A673 (cell line): ENCODE data around the gene KHDC1L.

Experiments
- EZH2 ChIP-seq: fragments of 200-600 bp; sonication (generic); IDR thresholded peaks from 2 replicates; pipeline ENCODE4 v1.6.1; 2017; ENCODE audit warnings: borderline replicate concordance, low read depth, mild to moderate bottlenecking, mixed read lengths, antibody characterized with exemption, low read length; ENCODE audit not compliant: poor library complexity, severe bottlenecking
- TF ChIP-seq, protein P1 (sequence below): fragments of 300-800, 200-600 bp; sonication (generic); conservative IDR thresholded peaks from 2 replicates; pipeline ENCODE4 v1.5.1; 2017; ENCODE audit warnings: low read depth, mild to moderate bottlenecking, antibody characterized with exemption, low read length, moderate library complexity, mixed read lengths

DNA sequence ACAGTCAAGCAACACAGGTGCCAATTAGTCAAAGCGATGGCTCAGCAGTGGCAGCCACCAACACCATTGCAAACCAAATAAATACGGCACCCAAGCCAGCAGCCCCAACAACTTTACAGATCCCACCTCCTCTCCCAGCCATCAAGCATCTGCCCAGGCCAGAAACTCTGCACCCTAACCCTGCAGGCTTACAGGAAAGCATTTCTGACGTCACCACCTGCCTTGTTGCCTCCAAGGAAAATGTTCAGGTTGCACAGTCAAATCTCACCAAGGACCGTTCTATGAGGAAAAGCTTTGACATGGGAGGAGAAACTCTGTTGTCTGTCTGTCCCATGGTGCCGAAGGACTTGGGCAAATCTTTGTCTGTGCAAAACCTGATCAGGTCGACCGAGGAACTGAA lies 30.6 kb downstream of the KHDC1L start:
- TF ChIP-seq, protein P1, sequence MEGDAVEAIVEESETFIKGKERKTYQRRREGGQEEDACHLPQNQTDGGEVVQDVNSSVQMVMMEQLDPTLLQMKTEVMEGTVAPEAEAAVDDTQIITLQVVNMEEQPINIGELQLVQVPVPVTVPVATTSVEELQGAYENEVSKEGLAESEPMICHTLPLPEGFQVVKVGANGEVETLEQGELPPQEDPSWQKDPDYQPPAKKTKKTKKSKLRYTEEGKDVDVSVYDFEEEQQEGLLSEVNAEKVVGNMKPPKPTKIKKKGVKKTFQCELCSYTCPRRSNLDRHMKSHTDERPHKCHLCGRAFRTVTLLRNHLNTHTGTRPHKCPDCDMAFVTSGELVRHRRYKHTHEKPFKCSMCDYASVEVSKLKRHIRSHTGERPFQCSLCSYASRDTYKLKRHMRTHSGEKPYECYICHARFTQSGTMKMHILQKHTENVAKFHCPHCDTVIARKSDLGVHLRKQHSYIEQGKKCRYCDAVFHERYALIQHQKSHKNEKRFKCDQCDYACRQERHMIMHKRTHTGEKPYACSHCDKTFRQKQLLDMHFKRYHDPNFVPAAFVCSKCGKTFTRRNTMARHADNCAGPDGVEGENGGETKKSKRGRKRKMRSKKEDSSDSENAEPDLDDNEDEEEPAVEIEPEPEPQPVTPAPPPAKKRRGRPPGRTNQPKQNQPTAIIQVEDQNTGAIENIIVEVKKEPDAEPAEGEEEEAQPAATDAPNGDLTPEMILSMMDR, result no peak
- no peak for TF ChIP-seq EZH2
